H1 (cell line): Measurements from ENCODE around the gene CACNA1B. TPM values are rescaled to one million over a fixed set of nuclear protein-coding genes. Genes with fewer than 3 reads are reported as not detected.

Source experiments
- BACH1 ChIP-seq: IDR thresholded peaks from 2 replicates; pipeline ENCODE4 v1.6.1; 2012; ENCODE audit warnings: low read length, improper control_type of control experiment
- BCL11A ChIP-seq, 2 experiments: IDR thresholded peaks; one replicate each; pipeline ENCODE4 v1.6.1; 2011; ENCODE audit warnings: low read depth in 2 of 2, low read length in 2 of 2, mild to moderate bottlenecking in 2 of 2
- CBX8 ChIP-seq: fragments of 300-800, 300-1000 bp; sonication (generic); IDR thresholded peaks from 2 replicates; pipeline ENCODE4 v1.7.1; 2016; ENCODE audit warnings: low read depth, low read length, borderline replicate concordance
- CHD1 ChIP-seq: IDR thresholded peaks from 2 replicates; pipeline ENCODE4 v1.6.1; 2012; ENCODE audit warnings: low read depth, low read length, improper control_type of control experiment
- HDAC6 ChIP-seq: IDR thresholded peaks from one replicate; pipeline ENCODE4 v1.7.1; 2012; ENCODE audit warnings: low read depth, mild to moderate bottlenecking, inconsistent platforms, low read length, moderate library complexity
- POLR2AphosphoS5 ChIP-seq: IDR thresholded peaks from 2 replicates; pipeline ENCODE4 v1.6.1; 2011; ENCODE audit warnings: low read depth, low read length
- SIN3A ChIP-seq, 2 experiments: IDR thresholded peaks in 1 of 2; conservative IDR thresholded peaks in 1 of 2; 2 replicates each; pipeline ENCODE4 v1.6.1; 2011 to 2012; ENCODE audit warnings: low read length in 2 of 2, improper control_type of control experiment in 1 of 2, low read depth in 1 of 2, mild to moderate bottlenecking in 1 of 2
- SIRT6 ChIP-seq: IDR thresholded peaks from one replicate; pipeline ENCODE4 v1.7.1; 2012; ENCODE audit warnings: low read length, inconsistent platforms
- SIX5 ChIP-seq: IDR thresholded peaks from 2 replicates; pipeline ENCODE4 v1.6.1; 2011; ENCODE audit warnings: mild to moderate bottlenecking, low read depth, low read length
- SP1 ChIP-seq: IDR thresholded peaks from 2 replicates; pipeline ENCODE4 v1.6.1; 2011; ENCODE audit warnings: low read depth, low read length
- TAF1 ChIP-seq: IDR thresholded peaks from 2 replicates; pipeline ENCODE4 v1.6.1; 2011; ENCODE audit warnings: mild to moderate bottlenecking, low read depth, low read length
- polyA plus RNA-seq, 7 experiments: library from polyadenylated mRNA; depleted of rRNA in 3 of 7; stranded (reverse) in 5 of 7; unstranded in 2 of 7; fragments of >200 nt in 5 of 7; fragments of 200-250 nt in 2 of 7; gene quantifications; 1 replicate in 5 of 7; 2 replicates in 1 of 7; 4 replicates in 1 of 7; pipeline versions ENCODE4 v1.2.1 to v1.2.3, GENCODE V29; 2011 to 2013; ENCODE audit warnings: missing spikeins in 2 of 7, mixed read lengths in 2 of 7
- total RNA-seq: library from RNA; stranded (reverse); fragmentation: NEBNext Ultra II Directional; extraction: Animal tissue kit (Norgen Biotek cat#: 25700); gene quantifications from 2 replicates; pipeline ENCODE4 v1.2.1, GENCODE V29; 2021
- TF ChIP-seq, protein P1 (sequence below): fragments of 300-600 bp; sonication (generic); IDR thresholded peaks from 2 replicates; pipeline ENCODE4 v1.7.1; 2012; ENCODE audit warnings: low read length, moderate library complexity, mild to moderate bottlenecking, inconsistent platforms; ENCODE audit not compliant: insufficient replicate concordance
- TF ChIP-seq, protein P2 (sequence below): IDR thresholded peaks from 2 replicates; pipeline ENCODE4 v1.6.1; 2011; ENCODE audit warnings: low read depth, mild to moderate bottlenecking, low read length; ENCODE audit not compliant: insufficient read depth

CACNA1B gene
- total and polyA plus RNA-seq, 2 of the 8 experiments (the other 6 are each of a cell fraction or from before 2014, with no cell fraction given) = 1.5 to 5.7 TPM

DNA sequence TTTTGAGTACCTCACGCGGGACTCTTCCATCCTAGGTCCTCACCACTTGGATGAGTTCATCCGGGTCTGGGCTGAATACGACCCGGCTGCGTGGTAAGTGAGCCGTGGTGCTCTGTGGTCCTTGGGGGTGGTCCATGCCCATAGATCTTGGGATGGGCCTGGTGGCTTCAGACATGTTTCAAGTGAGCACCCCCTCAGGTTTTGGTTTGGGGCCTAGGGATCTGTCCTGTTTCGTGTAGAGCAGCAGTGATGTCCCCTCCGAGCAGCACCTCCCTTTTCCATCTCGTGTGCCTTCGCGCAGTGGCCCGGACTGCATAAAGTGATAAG lies 218.9 kb downstream of the CACNA1B start (continued):
- TF ChIP-seq, protein P1, sequence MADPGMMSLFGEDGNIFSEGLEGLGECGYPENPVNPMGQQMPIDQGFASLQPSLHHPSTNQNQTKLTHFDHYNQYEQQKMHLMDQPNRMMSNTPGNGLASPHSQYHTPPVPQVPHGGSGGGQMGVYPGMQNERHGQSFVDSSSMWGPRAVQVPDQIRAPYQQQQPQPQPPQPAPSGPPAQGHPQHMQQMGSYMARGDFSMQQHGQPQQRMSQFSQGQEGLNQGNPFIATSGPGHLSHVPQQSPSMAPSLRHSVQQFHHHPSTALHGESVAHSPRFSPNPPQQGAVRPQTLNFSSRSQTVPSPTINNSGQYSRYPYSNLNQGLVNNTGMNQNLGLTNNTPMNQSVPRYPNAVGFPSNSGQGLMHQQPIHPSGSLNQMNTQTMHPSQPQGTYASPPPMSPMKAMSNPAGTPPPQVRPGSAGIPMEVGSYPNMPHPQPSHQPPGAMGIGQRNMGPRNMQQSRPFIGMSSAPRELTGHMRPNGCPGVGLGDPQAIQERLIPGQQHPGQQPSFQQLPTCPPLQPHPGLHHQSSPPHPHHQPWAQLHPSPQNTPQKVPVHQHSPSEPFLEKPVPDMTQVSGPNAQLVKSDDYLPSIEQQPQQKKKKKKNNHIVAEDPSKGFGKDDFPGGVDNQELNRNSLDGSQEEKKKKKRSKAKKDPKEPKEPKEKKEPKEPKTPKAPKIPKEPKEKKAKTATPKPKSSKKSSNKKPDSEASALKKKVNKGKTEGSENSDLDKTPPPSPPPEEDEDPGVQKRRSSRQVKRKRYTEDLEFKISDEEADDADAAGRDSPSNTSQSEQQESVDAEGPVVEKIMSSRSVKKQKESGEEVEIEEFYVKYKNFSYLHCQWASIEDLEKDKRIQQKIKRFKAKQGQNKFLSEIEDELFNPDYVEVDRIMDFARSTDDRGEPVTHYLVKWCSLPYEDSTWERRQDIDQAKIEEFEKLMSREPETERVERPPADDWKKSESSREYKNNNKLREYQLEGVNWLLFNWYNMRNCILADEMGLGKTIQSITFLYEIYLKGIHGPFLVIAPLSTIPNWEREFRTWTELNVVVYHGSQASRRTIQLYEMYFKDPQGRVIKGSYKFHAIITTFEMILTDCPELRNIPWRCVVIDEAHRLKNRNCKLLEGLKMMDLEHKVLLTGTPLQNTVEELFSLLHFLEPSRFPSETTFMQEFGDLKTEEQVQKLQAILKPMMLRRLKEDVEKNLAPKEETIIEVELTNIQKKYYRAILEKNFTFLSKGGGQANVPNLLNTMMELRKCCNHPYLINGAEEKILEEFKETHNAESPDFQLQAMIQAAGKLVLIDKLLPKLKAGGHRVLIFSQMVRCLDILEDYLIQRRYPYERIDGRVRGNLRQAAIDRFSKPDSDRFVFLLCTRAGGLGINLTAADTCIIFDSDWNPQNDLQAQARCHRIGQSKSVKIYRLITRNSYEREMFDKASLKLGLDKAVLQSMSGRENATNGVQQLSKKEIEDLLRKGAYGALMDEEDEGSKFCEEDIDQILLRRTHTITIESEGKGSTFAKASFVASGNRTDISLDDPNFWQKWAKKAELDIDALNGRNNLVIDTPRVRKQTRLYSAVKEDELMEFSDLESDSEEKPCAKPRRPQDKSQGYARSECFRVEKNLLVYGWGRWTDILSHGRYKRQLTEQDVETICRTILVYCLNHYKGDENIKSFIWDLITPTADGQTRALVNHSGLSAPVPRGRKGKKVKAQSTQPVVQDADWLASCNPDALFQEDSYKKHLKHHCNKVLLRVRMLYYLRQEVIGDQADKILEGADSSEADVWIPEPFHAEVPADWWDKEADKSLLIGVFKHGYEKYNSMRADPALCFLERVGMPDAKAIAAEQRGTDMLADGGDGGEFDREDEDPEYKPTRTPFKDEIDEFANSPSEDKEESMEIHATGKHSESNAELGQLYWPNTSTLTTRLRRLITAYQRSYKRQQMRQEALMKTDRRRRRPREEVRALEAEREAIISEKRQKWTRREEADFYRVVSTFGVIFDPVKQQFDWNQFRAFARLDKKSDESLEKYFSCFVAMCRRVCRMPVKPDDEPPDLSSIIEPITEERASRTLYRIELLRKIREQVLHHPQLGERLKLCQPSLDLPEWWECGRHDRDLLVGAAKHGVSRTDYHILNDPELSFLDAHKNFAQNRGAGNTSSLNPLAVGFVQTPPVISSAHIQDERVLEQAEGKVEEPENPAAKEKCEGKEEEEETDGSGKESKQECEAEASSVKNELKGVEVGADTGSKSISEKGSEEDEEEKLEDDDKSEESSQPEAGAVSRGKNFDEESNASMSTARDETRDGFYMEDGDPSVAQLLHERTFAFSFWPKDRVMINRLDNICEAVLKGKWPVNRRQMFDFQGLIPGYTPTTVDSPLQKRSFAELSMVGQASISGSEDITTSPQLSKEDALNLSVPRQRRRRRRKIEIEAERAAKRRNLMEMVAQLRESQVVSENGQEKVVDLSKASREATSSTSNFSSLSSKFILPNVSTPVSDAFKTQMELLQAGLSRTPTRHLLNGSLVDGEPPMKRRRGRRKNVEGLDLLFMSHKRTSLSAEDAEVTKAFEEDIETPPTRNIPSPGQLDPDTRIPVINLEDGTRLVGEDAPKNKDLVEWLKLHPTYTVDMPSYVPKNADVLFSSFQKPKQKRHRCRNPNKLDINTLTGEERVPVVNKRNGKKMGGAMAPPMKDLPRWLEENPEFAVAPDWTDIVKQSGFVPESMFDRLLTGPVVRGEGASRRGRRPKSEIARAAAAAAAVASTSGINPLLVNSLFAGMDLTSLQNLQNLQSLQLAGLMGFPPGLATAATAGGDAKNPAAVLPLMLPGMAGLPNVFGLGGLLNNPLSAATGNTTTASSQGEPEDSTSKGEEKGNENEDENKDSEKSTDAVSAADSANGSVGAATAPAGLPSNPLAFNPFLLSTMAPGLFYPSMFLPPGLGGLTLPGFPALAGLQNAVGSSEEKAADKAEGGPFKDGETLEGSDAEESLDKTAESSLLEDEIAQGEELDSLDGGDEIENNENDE = no peak
- TF ChIP-seq SIX5 = no peak
- TF ChIP-seq BACH1 = no peak
- no peak for TF ChIP-seq BCL11A (IDR thresholded peaks at IDR 0.05; ENCODE audit: low read depth in 2 of 2, low read length in 2 of 2)
- TF ChIP-seq SP1 = no peak
- TF ChIP-seq TAF1 = no peak
- no peak for TF ChIP-seq SIRT6
- no peak for TF ChIP-seq SIN3A (conservative IDR thresholded peaks at IDR 0.05 in 1 of 2, IDR thresholded peaks at IDR 0.05 in 1 of 2; ENCODE audit: low read depth in 1 of 2, low read length in 2 of 2)
- no peak for TF ChIP-seq CBX8
- TF ChIP-seq POLR2AphosphoS5 = no peak
- TF ChIP-seq, protein P2, sequence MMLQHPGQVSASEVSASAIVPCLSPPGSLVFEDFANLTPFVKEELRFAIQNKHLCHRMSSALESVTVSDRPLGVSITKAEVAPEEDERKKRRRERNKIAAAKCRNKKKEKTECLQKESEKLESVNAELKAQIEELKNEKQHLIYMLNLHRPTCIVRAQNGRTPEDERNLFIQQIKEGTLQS = no peak
- no peak for TF ChIP-seq CHD1
- no peak for TF ChIP-seq HDAC6
